Sigmoid colon (tissue), 4 donors: ENCODE results near the gene MPDZ.

Experiments
- EP300 ChIP-seq, 4 donors: sonication (generic); formaldehyde crosslinking; IDR thresholded peaks; one replicate each; pipeline ENCODE4 v1.6.1; 2017; ENCODE audit warnings: antibody characterized with exemption in 4 of 4
- POLR2A ChIP-seq, 2 donors: fragments of 450-650 bp; IDR thresholded peaks; one replicate each; pipeline ENCODE4 v1.6.1; 2016; ENCODE audit warnings: antibody characterized with exemption in 2 of 2, mild to moderate bottlenecking in 2 of 2, moderate library complexity in 2 of 2
- POLR2AphosphoS5 ChIP-seq, 4 donors: sonication (generic); formaldehyde crosslinking; IDR thresholded peaks; one replicate each; pipeline ENCODE4 v1.6.1; 2017; ENCODE audit warnings: antibody characterized with exemption in 4 of 4
- TF ChIP-seq, protein P1 (sequence below), 4 experiments: fragments of 450-650 bp in 3 of 4; fragments of 200-600 bp in 1 of 4; IDR thresholded peaks; one replicate each; pipeline ENCODE4 v1.5.1; 2016 to 2019; ENCODE audit warnings: antibody characterized with exemption in 4 of 4, mild to moderate bottlenecking in 3 of 4, moderate library complexity in 2 of 4

DNA sequence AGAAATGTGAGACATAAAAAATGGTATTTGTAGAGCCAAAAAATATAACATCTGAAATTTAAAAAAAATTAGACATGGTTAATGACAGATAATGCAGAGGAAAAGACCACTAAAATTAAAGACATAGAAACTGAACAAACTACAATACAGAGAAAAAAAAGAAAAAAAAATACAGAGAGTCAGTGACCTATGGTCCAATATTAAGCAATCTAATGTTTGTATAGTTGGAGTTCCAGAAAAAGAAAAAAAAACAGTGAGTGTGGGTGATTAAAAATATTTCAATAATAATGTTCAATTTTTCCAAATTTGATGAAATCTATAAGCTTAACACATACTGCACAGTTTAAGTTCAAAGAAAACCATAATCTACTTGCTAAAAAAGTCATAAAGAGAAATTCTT is 207.6 kb downstream of the MPDZ start:
- TF ChIP-seq, protein P1, sequence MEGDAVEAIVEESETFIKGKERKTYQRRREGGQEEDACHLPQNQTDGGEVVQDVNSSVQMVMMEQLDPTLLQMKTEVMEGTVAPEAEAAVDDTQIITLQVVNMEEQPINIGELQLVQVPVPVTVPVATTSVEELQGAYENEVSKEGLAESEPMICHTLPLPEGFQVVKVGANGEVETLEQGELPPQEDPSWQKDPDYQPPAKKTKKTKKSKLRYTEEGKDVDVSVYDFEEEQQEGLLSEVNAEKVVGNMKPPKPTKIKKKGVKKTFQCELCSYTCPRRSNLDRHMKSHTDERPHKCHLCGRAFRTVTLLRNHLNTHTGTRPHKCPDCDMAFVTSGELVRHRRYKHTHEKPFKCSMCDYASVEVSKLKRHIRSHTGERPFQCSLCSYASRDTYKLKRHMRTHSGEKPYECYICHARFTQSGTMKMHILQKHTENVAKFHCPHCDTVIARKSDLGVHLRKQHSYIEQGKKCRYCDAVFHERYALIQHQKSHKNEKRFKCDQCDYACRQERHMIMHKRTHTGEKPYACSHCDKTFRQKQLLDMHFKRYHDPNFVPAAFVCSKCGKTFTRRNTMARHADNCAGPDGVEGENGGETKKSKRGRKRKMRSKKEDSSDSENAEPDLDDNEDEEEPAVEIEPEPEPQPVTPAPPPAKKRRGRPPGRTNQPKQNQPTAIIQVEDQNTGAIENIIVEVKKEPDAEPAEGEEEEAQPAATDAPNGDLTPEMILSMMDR (IDR thresholded peaks at IDR 0.05) = no peak
- TF ChIP-seq POLR2A (IDR thresholded peaks at IDR 0.05) (no peak), POLR2AphosphoS5 (IDR thresholded peaks at IDR 0.05) (no peak), EP300 (IDR thresholded peaks at IDR 0.05) (no peak)
